GM18498 (cell line): Measurements from ENCODE around the gene UBE2N.
A peak's percentile ranks its signal among the peaks of the same experiment; 100 is the strongest.

ENCODE experiments used
- ATAC-seq: cut with Tn5 transposase; IDR thresholded peaks from one replicate; pipeline ENCODE4 v1.9.1; 2021; ENCODE audit warnings: mild to moderate bottlenecking, moderate library complexity; ENCODE audit not compliant: unreplicated experiment

UBE2N gene

DNA sequence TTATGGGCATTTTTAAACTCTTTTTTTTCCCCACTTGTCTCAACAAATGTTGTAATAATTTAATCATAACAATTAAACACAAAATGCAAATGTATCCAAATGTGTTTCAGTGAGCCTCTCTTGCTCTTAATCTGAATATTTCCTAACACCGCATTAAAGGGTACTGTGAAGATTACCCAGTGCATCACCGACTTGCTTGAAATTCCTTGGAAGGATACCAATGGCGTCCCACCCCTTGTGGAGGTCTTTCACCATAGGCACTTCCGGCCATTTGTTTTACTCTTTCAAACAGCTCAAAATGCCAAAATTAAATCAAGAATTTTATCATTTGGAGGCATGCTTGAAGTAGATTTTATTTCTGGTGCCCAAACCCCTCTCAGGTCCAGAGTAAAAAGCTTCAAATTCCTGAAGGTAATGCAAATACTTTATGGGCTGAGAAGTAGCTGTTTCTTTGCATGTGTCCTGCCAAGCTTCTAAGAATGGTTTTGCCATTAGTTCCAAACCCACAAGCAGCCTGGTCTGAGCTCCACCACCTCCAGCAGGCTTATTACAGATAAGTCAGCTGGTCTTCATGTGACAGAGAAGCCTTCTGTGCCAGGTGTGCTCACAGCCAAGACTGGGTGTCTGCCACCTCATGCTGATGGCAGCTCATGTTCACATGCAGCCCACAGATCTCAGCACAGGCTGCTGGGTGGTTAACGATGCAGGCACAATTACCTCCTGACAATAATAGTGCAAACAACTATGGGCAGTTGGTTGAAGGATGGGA lies 80.4 kb downstream of the UBE2N start:
- ATAC-seq = no peak

- no peak for ATAC-seq
These were observed 81.1 kb downstream of the UBE2N start for GRCh38 chr12:93360688-93361087.

GRCh38 chr12:93358821-93359220 lies 82.9 kb downstream of the UBE2N start:
- no peak for ATAC-seq

DNA sequence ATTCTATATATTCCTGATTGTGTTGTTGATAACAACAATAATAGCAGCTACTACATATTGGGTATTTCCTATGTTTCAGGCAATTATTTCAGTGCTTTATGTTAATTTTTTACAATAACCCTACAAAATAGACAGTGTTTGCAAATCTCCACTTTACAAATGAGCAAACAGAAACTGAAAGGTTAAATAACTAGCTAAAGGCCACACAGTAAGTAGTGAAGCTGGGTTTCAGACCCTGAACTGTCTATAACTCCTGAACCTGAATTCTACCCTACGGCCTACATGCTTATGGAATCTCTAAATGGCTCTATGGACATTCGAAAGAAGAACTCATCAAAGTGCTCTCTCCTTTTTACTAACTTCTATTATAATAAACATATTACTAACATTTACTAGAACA lies 83.7 kb downstream of the UBE2N start:
- peak; percentile 88 for ATAC-seq

DNA sequence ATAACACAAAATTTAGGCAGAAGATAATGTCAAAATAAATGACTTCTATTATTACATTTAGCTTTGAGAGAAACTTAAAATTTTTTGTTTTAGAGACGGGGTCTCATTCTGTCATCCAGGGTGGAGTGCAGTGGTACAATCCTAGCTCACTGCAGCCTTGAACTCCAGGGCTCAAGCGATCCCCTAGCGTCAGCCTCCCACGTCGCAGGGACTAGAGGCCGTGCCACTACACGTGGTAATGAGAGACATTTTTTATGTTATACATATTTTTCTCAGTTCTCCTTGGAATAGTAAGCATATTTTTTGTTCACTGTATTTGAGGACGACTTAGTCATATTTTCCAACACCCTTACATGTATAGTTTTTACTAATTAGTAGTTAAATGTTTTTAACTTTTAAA lies 85.5 kb downstream of the UBE2N start:
- no peak for ATAC-seq
